Suprapubic skin (tissue), 4 donors: ENCODE data around the gene MEX3A. TPM values are rescaled to one million over a fixed set of nuclear protein-coding genes. Genes with fewer than 3 reads are reported as not detected.

Source experiments
- DNase-seq, 2 donors: peaks; one replicate each; pipeline ENCODE4 v3.0.0-alpha.2; 2019; ENCODE audit warnings: low spot score in 2 of 2
- H3K27ac ChIP-seq: fragments of 200-600 bp; sonication (generic); one replicate; pipeline ENCODE4 v1.5.1; 2019
- H3K27me3 ChIP-seq: fragments of 200-600 bp; sonication (generic); one replicate; pipeline ENCODE4 v1.5.1; 2019
- H3K36me3 ChIP-seq: fragments of 200-600 bp; sonication (generic); one replicate; pipeline ENCODE4 v1.5.1; 2019
- H3K4me1 ChIP-seq: fragments of 200-600 bp; sonication (generic); one replicate; pipeline ENCODE4 v1.5.1; 2019
- H3K4me3 ChIP-seq: fragments of 200-600 bp; sonication (generic); one replicate; pipeline ENCODE4 v1.5.1; 2019; ENCODE audit warnings: mild to moderate bottlenecking
- H3K9me3 ChIP-seq: fragments of 200-600 bp; sonication (generic); one replicate; pipeline ENCODE4 v1.5.1; 2019
- EP300 ChIP-seq: sonication (generic); formaldehyde crosslinking; IDR thresholded peaks from one replicate; pipeline ENCODE4 v1.6.1; 2017; ENCODE audit warnings: antibody characterized with exemption
- POLR2A ChIP-seq, 2 donors: fragments of 450-650 bp; IDR thresholded peaks; one replicate each; pipeline ENCODE4 v1.6.1; 2017; ENCODE audit warnings: antibody characterized with exemption in 2 of 2, mild to moderate bottlenecking in 2 of 2, moderate library complexity in 2 of 2
- POLR2AphosphoS5 ChIP-seq, 3 donors: sonication (generic); formaldehyde crosslinking; IDR thresholded peaks; one replicate each; pipeline ENCODE4 v1.6.1; 2017; ENCODE audit warnings: antibody characterized with exemption in 3 of 3
- WGBS: methylation state at CpG from one replicate; pipeline ENCODE4 v1.1.5; 2018; 5-methylcytosine and 5-hydroxymethylcytosine counted together
- total RNA-seq, 4 donors: library from RNA; depleted of rRNA; stranded (reverse); fragments of >200 nt; gene quantifications; one replicate each; pipeline ENCODE4 v1.1.0, GENCODE V29; 2016
- TF ChIP-seq, protein P1 (sequence below), 2 donors: fragments of 200-600 bp in 1 of 2; fragments of 450-650 bp in 1 of 2; sonication (generic) in 1 of 2; IDR thresholded peaks; one replicate each; pipeline ENCODE4 v1.5.1; 2016 to 2019; ENCODE audit warnings: antibody characterized with exemption in 2 of 2, mild to moderate bottlenecking in 1 of 2, moderate library complexity in 1 of 2

The MEX3A gene
- total RNA-seq, 4 donors from 2014 or later, result 0.42 to 2.7 (median 1.0) TPM

DNA sequence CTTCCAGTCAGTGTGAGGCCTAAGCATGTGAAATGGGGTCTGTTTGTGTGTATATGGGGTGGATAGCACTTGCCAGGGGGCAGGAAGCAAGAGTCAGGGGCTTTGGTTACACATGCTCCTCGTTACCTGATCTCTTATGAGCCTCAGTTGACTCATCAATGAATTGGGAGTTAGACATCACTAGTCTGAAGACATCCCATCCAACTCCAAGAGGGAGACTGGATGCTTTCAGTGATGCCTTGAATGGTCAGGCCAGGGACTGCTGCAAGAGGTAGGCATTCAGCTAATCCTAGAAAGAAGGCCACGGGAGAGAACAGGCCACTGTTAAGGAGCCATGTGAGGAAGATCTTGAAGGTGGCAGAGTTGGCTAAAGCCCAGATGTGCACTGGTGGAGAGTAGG is 15.0 kb downstream of the MEX3A start:
- 82% methylated on average over 2 of the region's 2 CpGs for WGBS
- Histone ChIP-seq H3K27ac (no peak overlapping the region), H3K27me3 (no peaks in the 10 kb centered on the region), H3K4me1 (peaks cover 19% of the 10 kb centered on the region), H3K4me3 (no peak overlapping the region), H3K9me3 (no peaks in the 10 kb centered on the region), H3K36me3 (peaks cover 19% of the 10 kb centered on the region)
- no peak for TF ChIP-seq POLR2AphosphoS5 (IDR thresholded peaks at IDR 0.05)
- TF ChIP-seq, protein P1, sequence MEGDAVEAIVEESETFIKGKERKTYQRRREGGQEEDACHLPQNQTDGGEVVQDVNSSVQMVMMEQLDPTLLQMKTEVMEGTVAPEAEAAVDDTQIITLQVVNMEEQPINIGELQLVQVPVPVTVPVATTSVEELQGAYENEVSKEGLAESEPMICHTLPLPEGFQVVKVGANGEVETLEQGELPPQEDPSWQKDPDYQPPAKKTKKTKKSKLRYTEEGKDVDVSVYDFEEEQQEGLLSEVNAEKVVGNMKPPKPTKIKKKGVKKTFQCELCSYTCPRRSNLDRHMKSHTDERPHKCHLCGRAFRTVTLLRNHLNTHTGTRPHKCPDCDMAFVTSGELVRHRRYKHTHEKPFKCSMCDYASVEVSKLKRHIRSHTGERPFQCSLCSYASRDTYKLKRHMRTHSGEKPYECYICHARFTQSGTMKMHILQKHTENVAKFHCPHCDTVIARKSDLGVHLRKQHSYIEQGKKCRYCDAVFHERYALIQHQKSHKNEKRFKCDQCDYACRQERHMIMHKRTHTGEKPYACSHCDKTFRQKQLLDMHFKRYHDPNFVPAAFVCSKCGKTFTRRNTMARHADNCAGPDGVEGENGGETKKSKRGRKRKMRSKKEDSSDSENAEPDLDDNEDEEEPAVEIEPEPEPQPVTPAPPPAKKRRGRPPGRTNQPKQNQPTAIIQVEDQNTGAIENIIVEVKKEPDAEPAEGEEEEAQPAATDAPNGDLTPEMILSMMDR (IDR thresholded peaks at IDR 0.05), result no peak
- no peak for TF ChIP-seq EP300
- no peak for TF ChIP-seq POLR2A (IDR thresholded peaks at IDR 0.05)
- no peak for DNase-seq

DNA sequence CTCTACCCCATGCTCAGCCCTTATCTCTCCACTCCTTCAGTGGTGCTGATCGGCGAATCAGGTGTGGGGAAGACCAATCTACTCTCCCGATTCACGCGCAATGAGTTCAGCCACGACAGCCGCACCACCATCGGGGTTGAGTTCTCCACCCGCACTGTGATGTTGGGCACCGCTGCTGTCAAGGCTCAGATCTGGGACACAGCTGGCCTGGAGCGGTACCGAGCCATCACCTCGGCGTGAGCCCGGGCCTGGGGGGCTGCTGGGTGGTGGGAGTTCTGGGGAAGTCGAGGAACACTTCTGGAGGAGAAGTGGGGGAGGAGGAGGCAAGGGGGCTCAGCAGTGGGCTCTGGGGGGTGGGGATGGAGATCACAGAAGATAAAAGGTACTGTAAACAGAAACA is 16.4 kb downstream of the MEX3A start:
- TF ChIP-seq POLR2A (IDR thresholded peaks at IDR 0.05) (no peak), EP300 (no peak), POLR2AphosphoS5 (IDR thresholded peaks at IDR 0.05) (no peak)
- TF ChIP-seq, protein P1 (IDR thresholded peaks at IDR 0.05), result no peak
- H3K27me3 ChIP-seq, result no peaks in the 10 kb centered on the region
- WGBS, result 81% methylated on average over 16 of the region's 16 CpGs

DNA sequence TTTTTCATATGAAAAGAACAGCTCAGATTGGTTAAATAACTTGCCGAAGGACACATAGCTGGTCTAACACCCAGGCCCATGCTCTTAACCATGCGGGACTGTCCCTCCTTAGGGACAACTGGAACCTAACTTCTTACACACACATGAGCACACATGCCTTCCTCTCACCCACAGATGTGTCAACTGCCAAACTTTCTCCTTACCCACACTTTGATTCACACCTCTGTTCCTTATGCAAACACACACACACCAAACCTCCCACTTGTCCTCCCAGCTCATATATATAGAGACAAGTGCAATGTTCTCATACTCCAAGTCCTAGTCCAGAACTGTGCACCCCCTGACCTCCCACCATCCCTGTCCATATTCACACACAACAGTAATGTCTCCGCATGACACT is 17.1 kb downstream of the MEX3A start:
- Histone ChIP-seq H3K9me3 (no peaks in the 10 kb centered on the region), H3K4me3 (no peak overlapping the region), H3K4me1 (peaks cover 29% of the 10 kb centered on the region), H3K27me3 (no peaks in the 10 kb centered on the region), H3K27ac (no peak overlapping the region), H3K36me3 (peaks cover 15% of the 10 kb centered on the region)
- 94% methylated on average over 3 of the region's 3 CpGs for WGBS
- no peak for DNase-seq
- TF ChIP-seq POLR2AphosphoS5 (IDR thresholded peaks at IDR 0.05) (no peak), EP300 (no peak), POLR2A (IDR thresholded peaks at IDR 0.05) (no peak)
- TF ChIP-seq, protein P1 (IDR thresholded peaks at IDR 0.05), result no peak

More for the DNA sequence above, 16.4 kb downstream of the MEX3A start:
- H3K9me3 ChIP-seq, result no peaks in the 10 kb centered on the region
- no peak overlapping the region for H3K27ac ChIP-seq
- peaks cover 29% of the 10 kb centered on the region for H3K4me1 ChIP-seq
- no peak for DNase-seq
- no peak overlapping the region for H3K4me3 ChIP-seq
- peaks cover 19% of the 10 kb centered on the region for H3K36me3 ChIP-seq

- H3K4me3 ChIP-seq, result no peak overlapping the region
- H3K36me3 ChIP-seq, result peaks cover 10% of the 10 kb centered on the region
- no peak overlapping the region for H3K27ac ChIP-seq
- H3K27me3 ChIP-seq, result no peaks in the 10 kb centered on the region
- no peaks in the 10 kb centered on the region for H3K9me3 ChIP-seq
- 95% methylated on average over 2 of the region's 2 CpGs for WGBS
- no peak for TF ChIP-seq POLR2AphosphoS5 (IDR thresholded peaks at IDR 0.05)
- TF ChIP-seq, protein P1 (IDR thresholded peaks at IDR 0.05), result no peak
- no peak for TF ChIP-seq EP300
- no peak for TF ChIP-seq POLR2A (IDR thresholded peaks at IDR 0.05)
- H3K4me1 ChIP-seq, result peaks cover 35% of the 10 kb centered on the region
- DNase-seq, result no peak
Observed at GRCh38 chr1:156064615-156065014, 17.6 kb downstream of the MEX3A start.

GRCh38 chr1:156063997-156064285 is 18.3 kb downstream of the MEX3A start:
- no peaks in the 10 kb centered on the region for H3K9me3 ChIP-seq
- TF ChIP-seq EP300, result no peak
- no peak for TF ChIP-seq POLR2AphosphoS5 (IDR thresholded peaks at IDR 0.05)
- TF ChIP-seq POLR2A (IDR thresholded peaks at IDR 0.05), result no peak
- TF ChIP-seq, protein P1 (IDR thresholded peaks at IDR 0.05), result no peak
- H3K36me3 ChIP-seq, result peaks cover 7% of the 10 kb centered on the region
- no peak overlapping the region for H3K27ac ChIP-seq
- peaks cover 39% of the 10 kb centered on the region for H3K4me1 ChIP-seq
- no peaks in the 10 kb centered on the region for H3K27me3 ChIP-seq
- no peak overlapping the region for H3K4me3 ChIP-seq
- WGBS, result 57% methylated on average over 2 of the region's 2 CpGs
- no peak for DNase-seq
